PC-9 (cell line): ENCODE results near the gene RNF144A. TPM values are rescaled to one million over a fixed set of nuclear protein-coding genes. Genes with fewer than 3 reads are reported as not detected.

Experiments used
- BruUV-seq: library from RNA; stranded (reverse); fragments of 400-500 nt; replicated peaks from 2 replicates; lab custom pipeline; 2021; lab: Mats Ljungman, UMichigan
- CTCF ChIA-PET: fragments of 300-600 bp; sonication (Branson Sonifier 250); formaldehyde crosslinking; loops from one replicate; lab custom pipeline; 2022; ENCODE audit warnings: antibody characterized with exemption; lab: Charles Lee
- POLR2A ChIA-PET: fragments of 300-600 bp; sonication (Branson Sonifier 250); formaldehyde crosslinking; loops from one replicate; lab custom pipeline; 2022; ENCODE audit warnings: antibody characterized with exemption; ENCODE audit not compliant: unreplicated experiment; lab: Charles Lee
- DNase-seq, 2 experiments: peaks; one replicate each; pipeline versions ENCODE4 v3.0.0 to v3.0.0-alpha.2; 2015 to 2022; ENCODE audit warnings: mixed read lengths in 1 of 2
- H2AFZ ChIP-seq: fragments of 200-600 bp; sonication (generic); 2 replicates; pipeline ENCODE4 v1.8.1; 2017; ENCODE audit warnings: antibody characterized with exemption
- H3F3A ChIP-seq: fragments of 200-600 bp; sonication (generic); 2 replicates; pipeline ENCODE4 v1.8.1; 2017; ENCODE audit warnings: antibody characterized with exemption, mild to moderate bottlenecking, low read depth; ENCODE audit not compliant: insufficient read depth
- H3K27ac ChIP-seq: fragments of 200-600 bp; sonication (generic); 2 replicates; pipeline ENCODE4 v1.6.1; 2016; ENCODE audit warnings: mixed run types
- H3K27me3 ChIP-seq: fragments of 200-600 bp; sonication (generic); 2 replicates; pipeline ENCODE4 v1.6.1; 2016; ENCODE audit warnings: low read depth, mixed run types; ENCODE audit not compliant: insufficient read depth
- H3K36me3 ChIP-seq: fragments of 200-600 bp; sonication (generic); 2 replicates; pipeline ENCODE4 v1.6.1; 2016; ENCODE audit warnings: low read depth, mixed run types
- H3K4me1 ChIP-seq: fragments of 200-600 bp; sonication (generic); replicated peaks from 2 replicates; pipeline ENCODE4 v1.6.1; 2016; ENCODE audit warnings: mixed run types; ENCODE audit not compliant: insufficient read depth
- H3K4me2 ChIP-seq: fragments of 200-600 bp; sonication (generic); 2 replicates; pipeline ENCODE4 v1.6.1; 2017; ENCODE audit warnings: mixed run types
- H3K4me3 ChIP-seq: fragments of 200-600 bp; sonication (generic); 2 replicates; pipeline ENCODE4 v1.6.1; 2016; ENCODE audit warnings: mixed run types
- H3K79me2 ChIP-seq: fragments of 200-600 bp; sonication (generic); 2 replicates; pipeline ENCODE4 v1.6.1; 2017; ENCODE audit warnings: low read depth, mixed run types
- H3K9me2 ChIP-seq: fragments of 200-600 bp; sonication (generic); 2 replicates; pipeline ENCODE4 v1.8.1; 2017; ENCODE audit warnings: mild to moderate bottlenecking; ENCODE audit not compliant: insufficient read depth
- H3K9me3 ChIP-seq: fragments of 200-600 bp; sonication (generic); 2 replicates; pipeline ENCODE4 v1.8.1; 2016; ENCODE audit warnings: low read depth; ENCODE audit not compliant: insufficient read depth
- H4K20me1 ChIP-seq: fragments of 200-600 bp; sonication (generic); 2 replicates; pipeline ENCODE4 v1.8.1; 2017; ENCODE audit not compliant: insufficient read depth
- CTCF ChIP-seq: fragments of 200-600 bp; sonication (generic); conservative IDR thresholded peaks from 2 replicates; pipeline ENCODE4 v1.6.1; 2017; ENCODE audit warnings: mixed run types, antibody characterized with exemption, mild to moderate bottlenecking, moderate library complexity
- EZH2 ChIP-seq: fragments of 200-600 bp; sonication (generic); IDR thresholded peaks from 2 replicates; pipeline ENCODE4 v1.8.0; 2017; ENCODE audit warnings: antibody characterized with exemption, low read depth
- intact Hi-C: fragments of 100-400 bp; cut with micrococcal nuclease; formaldehyde crosslinking; loops from one replicate; pipeline ENCODE4 v1.10.0; 2022; ENCODE audit not compliant: unreplicated experiment
- total RNA-seq: library from RNA; stranded (reverse); gene quantifications from 2 replicates; pipeline ENCODE4 v1.2.3, GENCODE V29; 2021

RNF144A gene
- total RNA-seq, 1 experiment from 2014 or later, result 0.94 TPM

GRCh38 chr2:6978991-6979390 is 61.8 kb downstream of the RNF144A start:
- Histone ChIP-seq H3K36me3 (no peaks in the 10 kb centered on the region), H3K4me1 (peaks cover 33% of the 10 kb centered on the region), H3K27me3 (no peaks in the 10 kb centered on the region), H2AFZ (no peak overlapping the region), H3F3A (no peaks in the 10 kb centered on the region; the same call in 1 of the 2 replicates), H3K9me3 (no peaks in the 10 kb centered on the region), H3K4me3 (no peak overlapping the region), H3K9me2 (no peaks in the 10 kb centered on the region), H4K20me1 (no peaks in the 10 kb centered on the region), H3K27ac (no peak overlapping the region), H3K4me2 (no peak overlapping the region), H3K79me2 (no peaks in the 10 kb centered on the region)
- no peak for DNase-seq
- ChIA-PET CTCF (no interaction called here), POLR2A (no interaction called here)
- TF ChIP-seq CTCF, result no peak
- no peak for TF ChIP-seq EZH2
- no TSS peak for BruUV-seq
- intact Hi-C loops, result no loop called here

- Histone ChIP-seq H3K9me2 (no peaks in the 10 kb centered on the region), H3K4me1 (no peaks in the 10 kb centered on the region), H4K20me1 (no peaks in the 10 kb centered on the region), H3K36me3 (no peaks in the 10 kb centered on the region), H2AFZ (no peak overlapping the region), H3K4me3 (no peak overlapping the region), H3K27me3 (no peaks in the 10 kb centered on the region), H3K79me2 (no peaks in the 10 kb centered on the region), H3F3A (no peaks in the 10 kb centered on the region), H3K9me3 (no peaks in the 10 kb centered on the region), H3K4me2 (no peak overlapping the region), H3K27ac (no peak overlapping the region)
- intact Hi-C loops, result no loop called here
- no peak for TF ChIP-seq EZH2
- TF ChIP-seq CTCF, result no peak
- ChIA-PET POLR2A (no interaction called here), CTCF (no interaction called here)
- no TSS peak for BruUV-seq
- no peak for DNase-seq
Observed at GRCh38 chr2:6982449-6982848, 65.2 kb downstream of the RNF144A start.

- POLR2A ChIA-PET, result no interaction called here
- intact Hi-C loops, result no loop called here
Observed at GRCh38 chr2:6982934-6983589, 65.8 kb downstream of the RNF144A start.

More at GRCh38 chr2:6982934-6983589, 65.8 kb downstream of the RNF144A start:
- H3K4me3 ChIP-seq, result no peak overlapping the region
- no peaks in the 10 kb centered on the region for H3K9me2 ChIP-seq
- BruUV-seq, result no TSS peak
- CTCF ChIA-PET, result no interaction called here
- no peaks in the 10 kb centered on the region for H4K20me1 ChIP-seq
- H3K9me3 ChIP-seq, result no peaks in the 10 kb centered on the region
- DNase-seq, result no peak
- no peaks in the 10 kb centered on the region for H3K27me3 ChIP-seq
- H3F3A ChIP-seq, result no peaks in the 10 kb centered on the region
- no peaks in the 10 kb centered on the region for H3K79me2 ChIP-seq
- H3K36me3 ChIP-seq, result no peaks in the 10 kb centered on the region
- no peak overlapping the region for H2AFZ ChIP-seq
- no peak overlapping the region for H3K4me2 ChIP-seq
- no peak overlapping the region for H3K27ac ChIP-seq
- TF ChIP-seq EZH2 (no peak), CTCF (no peak)
- H3K4me1 ChIP-seq, result no peaks in the 10 kb centered on the region
